ENCODE measurements around the gene RNF169.

DNA sequence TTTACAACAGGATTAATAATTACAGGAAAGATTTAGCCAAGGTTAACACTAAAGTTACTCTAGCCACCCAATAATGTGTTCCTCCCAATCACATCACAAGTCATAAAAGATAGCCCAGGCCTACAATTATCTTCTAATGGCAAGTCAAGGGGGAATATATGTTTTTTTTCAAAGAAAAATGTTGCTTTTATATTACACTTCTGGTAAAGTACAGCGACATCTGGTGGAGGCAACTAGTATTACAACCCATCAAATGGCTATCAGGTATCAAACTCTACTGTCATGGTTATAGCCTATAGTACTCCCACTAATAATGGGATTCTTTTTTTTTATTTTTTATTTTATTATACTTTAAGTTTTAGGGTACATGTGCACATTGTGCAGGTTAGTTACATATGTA lies 128.5 kb downstream of the RNF169 start:
- TF ChIP-seq, protein P1, sequence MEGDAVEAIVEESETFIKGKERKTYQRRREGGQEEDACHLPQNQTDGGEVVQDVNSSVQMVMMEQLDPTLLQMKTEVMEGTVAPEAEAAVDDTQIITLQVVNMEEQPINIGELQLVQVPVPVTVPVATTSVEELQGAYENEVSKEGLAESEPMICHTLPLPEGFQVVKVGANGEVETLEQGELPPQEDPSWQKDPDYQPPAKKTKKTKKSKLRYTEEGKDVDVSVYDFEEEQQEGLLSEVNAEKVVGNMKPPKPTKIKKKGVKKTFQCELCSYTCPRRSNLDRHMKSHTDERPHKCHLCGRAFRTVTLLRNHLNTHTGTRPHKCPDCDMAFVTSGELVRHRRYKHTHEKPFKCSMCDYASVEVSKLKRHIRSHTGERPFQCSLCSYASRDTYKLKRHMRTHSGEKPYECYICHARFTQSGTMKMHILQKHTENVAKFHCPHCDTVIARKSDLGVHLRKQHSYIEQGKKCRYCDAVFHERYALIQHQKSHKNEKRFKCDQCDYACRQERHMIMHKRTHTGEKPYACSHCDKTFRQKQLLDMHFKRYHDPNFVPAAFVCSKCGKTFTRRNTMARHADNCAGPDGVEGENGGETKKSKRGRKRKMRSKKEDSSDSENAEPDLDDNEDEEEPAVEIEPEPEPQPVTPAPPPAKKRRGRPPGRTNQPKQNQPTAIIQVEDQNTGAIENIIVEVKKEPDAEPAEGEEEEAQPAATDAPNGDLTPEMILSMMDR (IDR thresholded peaks at IDR 0.05; ENCODE audit: borderline replicate concordance, extremely low read depth, low read length, poor library complexity, severe bottlenecking): peak; percentile 58
- no peak for TF ChIP-seq EZH2 (IDR thresholded peaks at IDR 0.05; ENCODE audit: borderline replicate concordance, low read depth, low read length, severe bottlenecking)

Measured in DND-41 (cell line).